ENCODE results near the gene PREX1. TPM values are rescaled to one million over a fixed set of nuclear protein-coding genes. Genes with fewer than 3 reads are reported as not detected.

The PREX1 gene
- total and polyA plus RNA-seq, 2 donors from 2014 or later = 8.5 to 38.2 TPM

DNA sequence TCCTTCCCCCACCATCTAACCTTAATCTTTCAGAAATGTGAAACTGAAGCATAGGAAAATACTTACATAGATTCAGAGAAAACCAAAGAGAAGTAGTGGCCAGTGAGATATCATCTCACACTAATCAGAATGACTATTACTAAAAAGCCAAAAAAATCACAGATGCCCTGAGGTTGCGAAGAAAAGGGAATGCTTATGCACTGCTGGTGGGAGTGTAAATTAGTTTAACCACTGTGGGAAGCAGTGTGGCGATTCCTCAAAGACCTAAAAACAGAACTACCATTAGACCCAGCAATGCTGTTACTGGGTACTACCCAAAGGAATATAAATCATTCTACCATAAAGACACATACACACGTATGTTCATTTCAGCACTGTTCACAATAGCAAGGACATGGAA, 9.2 kb upstream of the PREX1 start:
- DNase-seq (no peak), FAIRE-seq (no peak)
- H3K9me3 ChIP-seq (ENCODE audit: control insufficient read depth in 2 of 3, insufficient read depth in 1 of 3, low read length in 3 of 3) = no peaks in the 10 kb centered on the region
- TF ChIP-seq, protein P1, sequence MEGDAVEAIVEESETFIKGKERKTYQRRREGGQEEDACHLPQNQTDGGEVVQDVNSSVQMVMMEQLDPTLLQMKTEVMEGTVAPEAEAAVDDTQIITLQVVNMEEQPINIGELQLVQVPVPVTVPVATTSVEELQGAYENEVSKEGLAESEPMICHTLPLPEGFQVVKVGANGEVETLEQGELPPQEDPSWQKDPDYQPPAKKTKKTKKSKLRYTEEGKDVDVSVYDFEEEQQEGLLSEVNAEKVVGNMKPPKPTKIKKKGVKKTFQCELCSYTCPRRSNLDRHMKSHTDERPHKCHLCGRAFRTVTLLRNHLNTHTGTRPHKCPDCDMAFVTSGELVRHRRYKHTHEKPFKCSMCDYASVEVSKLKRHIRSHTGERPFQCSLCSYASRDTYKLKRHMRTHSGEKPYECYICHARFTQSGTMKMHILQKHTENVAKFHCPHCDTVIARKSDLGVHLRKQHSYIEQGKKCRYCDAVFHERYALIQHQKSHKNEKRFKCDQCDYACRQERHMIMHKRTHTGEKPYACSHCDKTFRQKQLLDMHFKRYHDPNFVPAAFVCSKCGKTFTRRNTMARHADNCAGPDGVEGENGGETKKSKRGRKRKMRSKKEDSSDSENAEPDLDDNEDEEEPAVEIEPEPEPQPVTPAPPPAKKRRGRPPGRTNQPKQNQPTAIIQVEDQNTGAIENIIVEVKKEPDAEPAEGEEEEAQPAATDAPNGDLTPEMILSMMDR (IDR thresholded peaks at IDR 0.05; ENCODE audit: borderline replicate concordance, extremely low read depth, insufficient read depth) = no peak
- H3K9ac ChIP-seq (ENCODE audit: low read length in 3 of 3) = no peak overlapping the region
- intact Hi-C loops (cut with DNase I) = no loop called here
- H3K27ac ChIP-seq (ENCODE audit: low read depth in 2 of 2, low read length in 2 of 2) = no peak overlapping the region
- H3K27me3 ChIP-seq (ENCODE audit: control insufficient read depth, insufficient read depth, low read length) = no peaks in the 10 kb centered on the region
- no peaks in the 10 kb centered on the region for H3K36me3 ChIP-seq (ENCODE audit: control insufficient read depth in 2 of 3, insufficient read depth in 3 of 3, low read length in 3 of 3)
- peaks cover 0 to 3% (median 0%) of the 10 kb centered on the region in 3 donors for H3K4me1 ChIP-seq (ENCODE audit: control insufficient read depth in 2 of 3, insufficient read depth in 2 of 3, low read depth in 1 of 3, low read length in 3 of 3)
- H3K4me3 ChIP-seq (ENCODE audit: low read length in 3 of 3) = no peak overlapping the region

DNA sequence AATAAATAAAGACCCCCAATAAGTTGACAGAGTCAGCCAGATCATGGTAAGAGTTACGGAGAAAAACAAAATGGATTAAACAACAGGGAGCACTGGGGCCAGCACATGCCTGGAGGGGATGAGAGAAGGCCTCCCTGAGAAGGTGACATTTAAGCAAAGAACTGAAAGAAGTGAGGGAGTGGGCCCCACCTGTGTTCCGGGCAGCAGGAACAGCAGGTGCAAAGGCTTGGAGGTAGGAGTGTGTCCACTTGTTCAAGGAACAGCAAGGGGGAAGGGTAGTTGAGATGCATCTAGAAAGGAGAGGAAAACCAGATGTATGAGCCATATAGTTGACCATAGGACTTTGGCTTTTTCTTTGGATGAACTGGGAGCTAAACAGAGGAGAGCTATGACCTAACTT, 7.6 kb upstream of the PREX1 start:
- TF ChIP-seq, protein P1 (IDR thresholded peaks at IDR 0.05; ENCODE audit: borderline replicate concordance, extremely low read depth, insufficient read depth) = no peak
- Histone ChIP-seq H3K4me1 (ENCODE audit: control insufficient read depth in 2 of 3, insufficient read depth in 2 of 3, low read depth in 1 of 3, low read length in 3 of 3) (peaks cover 0 to 5% (median 5%) of the 10 kb centered on the region in 3 donors), H3K36me3 (ENCODE audit: control insufficient read depth in 2 of 3, insufficient read depth in 3 of 3, low read length in 3 of 3) (no peaks in the 10 kb centered on the region), H3K27ac (ENCODE audit: low read depth in 2 of 2, low read length in 2 of 2) (no peak overlapping the region), H3K4me3 (ENCODE audit: low read length in 3 of 3) (no peak overlapping the region), H3K27me3 (ENCODE audit: control insufficient read depth, insufficient read depth, low read length) (no peaks in the 10 kb centered on the region), H3K9me3 (ENCODE audit: control insufficient read depth in 2 of 3, insufficient read depth in 1 of 3, low read length in 3 of 3) (no peaks in the 10 kb centered on the region), H3K9ac (ENCODE audit: low read length in 3 of 3) (no peak overlapping the region)
- DNase-seq = no peak
- FAIRE-seq = no peak
- intact Hi-C loops (cut with DNase I) = no loop called here

DNA sequence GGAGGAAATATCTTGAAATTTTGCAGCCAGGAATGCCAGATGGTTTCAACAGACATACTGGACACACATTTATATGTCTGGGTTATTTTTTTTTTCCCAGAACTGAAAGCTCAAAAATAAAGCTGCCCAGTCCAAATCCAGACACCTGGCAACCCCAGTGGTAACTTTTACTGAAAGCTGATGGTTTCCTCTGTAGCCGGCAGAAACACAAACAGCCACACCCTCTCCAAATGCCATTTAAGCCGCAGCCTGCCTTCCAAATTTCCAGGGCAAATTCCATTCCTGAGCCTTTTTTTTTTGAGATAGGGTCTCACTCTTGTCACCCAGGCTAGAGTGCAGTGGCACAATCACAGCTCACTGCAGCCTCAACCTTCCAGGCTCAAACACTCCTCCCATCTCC, 6.5 kb upstream of the PREX1 start:
- FAIRE-seq = no peak
- H3K9me3 ChIP-seq (ENCODE audit: control insufficient read depth in 2 of 3, insufficient read depth in 1 of 3, low read length in 3 of 3) = no peaks in the 10 kb centered on the region
- TF ChIP-seq, protein P1 (IDR thresholded peaks at IDR 0.05; ENCODE audit: borderline replicate concordance, extremely low read depth, insufficient read depth) = no peak

DNA sequence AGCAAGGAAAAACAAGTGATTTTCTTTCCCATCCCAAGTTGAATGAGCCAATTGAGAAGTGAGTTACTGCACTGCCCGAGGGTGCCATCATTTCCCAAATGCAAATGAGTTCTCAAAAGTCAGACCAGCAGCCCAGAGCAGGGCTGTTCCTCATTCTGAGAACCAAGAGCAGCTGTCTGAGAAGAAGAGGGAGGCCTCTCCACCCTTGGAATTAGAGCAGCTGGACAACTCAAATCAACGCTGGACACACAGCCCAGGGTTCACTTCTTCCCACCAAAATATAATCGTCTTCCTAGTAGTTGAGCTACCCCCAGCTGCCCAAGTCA, 4.6 kb upstream of the PREX1 start:
- no peak for DNase-seq
- Histone ChIP-seq H3K27ac (ENCODE audit: low read depth in 2 of 2, low read length in 2 of 2) (peak overlapping the region in 1 of 2 donors; percentile 17), H3K4me1 (ENCODE audit: control insufficient read depth in 2 of 3, insufficient read depth in 2 of 3, low read depth in 1 of 3, low read length in 3 of 3) (peaks cover 0 to 5% (median 5%) of the 10 kb centered on the region in 3 donors), H3K27me3 (ENCODE audit: control insufficient read depth, insufficient read depth, low read length) (no peaks in the 10 kb centered on the region), H3K9me3 (ENCODE audit: control insufficient read depth in 2 of 3, insufficient read depth in 1 of 3, low read length in 3 of 3) (no peaks in the 10 kb centered on the region), H3K36me3 (ENCODE audit: control insufficient read depth in 2 of 3, insufficient read depth in 3 of 3, low read length in 3 of 3) (no peaks in the 10 kb centered on the region), H3K4me3 (ENCODE audit: low read length in 3 of 3) (no peak overlapping the region), H3K9ac (ENCODE audit: low read length in 3 of 3) (no peak overlapping the region)
- intact Hi-C loops (cut with DNase I) = no loop called here
- TF ChIP-seq, protein P1 (IDR thresholded peaks at IDR 0.05; ENCODE audit: borderline replicate concordance, extremely low read depth, insufficient read depth) = no peak
- FAIRE-seq = no peak

More for the DNA sequence above, 6.5 kb upstream of the PREX1 start:
- H3K9ac ChIP-seq (ENCODE audit: low read length in 3 of 3) = no peak overlapping the region
- intact Hi-C loops (cut with DNase I) = no loop called here
- H3K27ac ChIP-seq (ENCODE audit: low read depth in 2 of 2, low read length in 2 of 2) = no peak overlapping the region
- no peaks in the 10 kb centered on the region for H3K27me3 ChIP-seq (ENCODE audit: control insufficient read depth, insufficient read depth, low read length)
- no peak for DNase-seq
- peaks cover 0 to 5% (median 5%) of the 10 kb centered on the region in 3 donors for H3K4me1 ChIP-seq (ENCODE audit: control insufficient read depth in 2 of 3, insufficient read depth in 2 of 3, low read depth in 1 of 3, low read length in 3 of 3)
- H3K36me3 ChIP-seq (ENCODE audit: control insufficient read depth in 2 of 3, insufficient read depth in 3 of 3, low read length in 3 of 3) = no peaks in the 10 kb centered on the region
- no peak overlapping the region for H3K4me3 ChIP-seq (ENCODE audit: low read length in 3 of 3)

Measured in kidney (tissue), 14 donors.